Vagina (tissue), 2 donors: ENCODE data around the gene CIBAR2.

Experiments used
- CTCF ChIP-seq, 3 experiments: fragments of 450-650 bp in 2 of 3; fragments of 200-600 bp in 1 of 3; sonication (generic) in 1 of 3; IDR thresholded peaks; one replicate each; pipeline ENCODE4 v1.5.1; 2017 to 2019; ENCODE audit warnings: antibody characterized with exemption in 3 of 3, mild to moderate bottlenecking in 2 of 3, moderate library complexity in 2 of 3
- POLR2A ChIP-seq, 2 donors: fragments of 450-650 bp; IDR thresholded peaks; one replicate each; pipeline ENCODE4 v1.6.1; 2017; ENCODE audit warnings: antibody characterized with exemption in 2 of 2, mild to moderate bottlenecking in 2 of 2, moderate library complexity in 2 of 2

- TF ChIP-seq CTCF (IDR thresholded peaks at IDR 0.05) (no peak), POLR2A (IDR thresholded peaks at IDR 0.05) (no peak)
Observed at GRCh38 chr16:85146922-85147651, 34.8 kb upstream of the CIBAR2 start.
